SKM-1 (cell line): ENCODE data around the gene GNE.
A peak's percentile ranks its signal among the peaks of the same experiment; 100 is the strongest.
"Not testable (repeated sequence)": the region's sequence is repeated elsewhere in the genome, so short reads cannot be mapped to it uniquely, and the experiment has no call there.

Experiments used
- DNase-seq: peaks from one replicate; lab custom pipeline; 2025; ENCODE audit not compliant: unreplicated experiment; lab: John Stamatoyannopoulos, UW

GNE gene

GRCh38 chr9:36268007-36268427 lies 9.8 kb upstream of the GNE start:
- DNase-seq, result no peak

DNA sequence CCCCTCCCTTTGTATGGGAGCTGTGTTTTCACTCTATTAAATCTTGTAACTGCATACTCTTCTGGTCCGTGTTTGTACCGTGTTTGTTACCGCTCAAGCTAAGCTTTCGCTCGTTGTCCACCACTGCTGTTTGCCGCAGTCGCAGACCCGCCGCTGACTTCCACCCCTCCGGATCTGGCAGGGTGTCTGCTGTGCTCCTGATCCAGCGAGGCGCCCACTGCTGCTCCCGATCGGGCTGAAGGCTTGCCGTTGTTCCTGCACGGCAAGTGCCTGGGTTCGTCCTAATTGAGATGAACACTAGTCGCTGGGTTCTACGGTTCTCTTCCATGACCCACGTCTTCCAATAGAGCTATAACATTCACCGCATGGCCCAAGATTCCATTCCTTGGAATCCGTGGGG lies 6.6 kb upstream of the GNE start:
- no peak for DNase-seq

DNA sequence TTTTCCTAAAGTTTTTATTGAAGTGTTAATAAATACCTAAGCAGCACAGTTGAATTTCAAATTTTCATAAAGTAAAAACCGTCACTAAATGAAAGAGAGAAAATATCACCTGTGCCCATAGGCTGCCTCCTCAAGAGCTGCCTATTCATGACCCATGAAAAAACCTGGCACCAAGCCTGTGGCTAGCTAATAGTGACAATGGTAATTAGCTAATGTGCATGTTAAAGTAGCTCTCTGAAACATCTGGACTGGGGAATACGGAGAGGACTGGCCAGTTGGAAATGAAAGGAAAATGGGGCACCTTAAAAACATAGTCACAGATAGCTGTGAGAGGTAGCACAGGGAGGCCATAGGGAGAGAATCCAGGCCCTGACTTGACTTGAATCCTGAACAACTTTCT lies 5.4 kb upstream of the GNE start:
- no peak for DNase-seq

DNA sequence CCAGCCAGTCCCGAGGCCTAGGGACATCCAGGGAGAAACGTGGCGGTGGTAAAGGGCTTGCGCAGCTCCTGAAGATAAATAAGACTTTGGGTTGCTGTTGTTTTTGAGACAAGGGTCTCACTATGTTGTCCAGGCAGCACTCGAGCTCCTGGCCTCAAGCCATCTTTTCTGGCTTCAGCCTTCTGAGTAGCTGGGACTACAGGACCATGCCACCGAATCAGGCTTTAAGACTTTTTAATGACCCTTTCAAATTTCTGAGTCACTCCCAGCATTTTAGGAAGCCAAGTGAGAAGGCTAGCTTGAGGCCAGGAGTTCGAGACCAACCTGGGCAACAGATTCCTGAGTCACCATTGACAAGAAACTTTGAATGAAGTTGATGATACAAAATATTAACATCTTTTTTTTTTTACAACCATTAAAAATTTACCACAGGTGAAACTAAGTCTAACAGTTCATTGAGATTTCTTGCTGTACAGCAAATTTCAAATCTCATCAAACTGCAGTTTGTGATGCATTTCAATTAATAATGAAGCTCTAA lies 817 bp upstream of the GNE start:
- no peak for DNase-seq

- DNase-seq, result no peak
These were observed 6.8 kb downstream of the GNE start for GRCh38 chr9:36251428-36251827.

DNA sequence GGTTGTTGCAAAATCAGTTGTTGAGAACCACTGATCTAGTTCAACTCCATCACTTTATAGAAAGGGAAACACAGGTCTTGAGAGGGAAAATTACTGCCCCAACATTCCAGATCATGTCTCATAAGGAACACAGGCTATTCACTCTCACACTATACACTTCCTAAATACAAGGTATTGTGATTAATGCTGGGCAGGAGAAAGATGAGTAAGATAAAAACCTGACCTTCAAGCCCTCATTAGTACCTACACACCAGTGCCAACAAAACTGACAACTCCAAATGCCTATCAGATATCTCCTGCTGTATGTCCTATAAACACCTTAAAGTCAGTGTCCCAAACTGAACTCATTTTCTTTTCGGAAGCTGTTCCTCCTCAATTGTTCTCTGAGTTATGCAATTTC lies 8.2 kb downstream of the GNE start:
- no peak for DNase-seq

- no peak for DNase-seq
These were observed 9.1 kb downstream of the GNE start for GRCh38 chr9:36249189-36249588.

DNA sequence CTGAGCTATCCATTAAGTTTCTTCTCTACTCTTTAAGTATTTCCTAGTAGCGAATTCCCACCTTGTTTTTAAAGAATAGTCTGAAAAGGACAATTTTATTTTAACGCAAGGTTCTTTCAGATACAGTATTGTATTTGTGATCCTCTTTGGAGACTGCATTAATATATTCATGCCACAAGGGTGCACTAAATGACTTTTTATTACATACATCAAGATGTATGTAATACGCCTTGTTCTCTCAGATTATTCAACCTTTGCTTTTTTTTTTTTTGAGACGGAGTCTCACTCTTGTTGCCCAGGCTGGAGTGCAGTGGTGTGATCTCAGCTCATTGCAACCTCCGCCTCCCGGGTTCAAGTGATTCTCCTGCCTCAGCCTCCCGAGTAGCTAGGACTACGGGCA lies 10.2 kb downstream of the GNE start:
- DNase-seq, result peak; percentile 1

DNA sequence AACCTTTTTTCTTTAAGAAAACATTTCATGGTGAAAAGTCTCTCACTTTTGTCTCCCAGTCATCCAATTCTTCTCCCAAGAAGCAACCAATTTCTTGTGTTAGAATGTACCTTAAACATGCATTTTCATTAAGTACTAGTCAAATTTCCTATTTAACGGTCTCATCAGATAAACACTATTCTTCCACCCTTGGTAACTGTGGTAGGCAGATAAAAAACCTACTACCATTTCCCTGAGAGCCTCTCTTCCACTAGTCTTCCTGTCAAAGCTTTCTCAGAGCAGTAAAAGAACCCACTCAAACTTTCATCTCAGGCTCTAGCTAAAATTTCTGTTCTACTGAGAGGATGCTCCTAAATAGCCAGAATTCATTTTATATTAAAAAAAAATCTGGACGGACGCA lies 10.9 kb downstream of the GNE start:
- DNase-seq, result no peak

DNA sequence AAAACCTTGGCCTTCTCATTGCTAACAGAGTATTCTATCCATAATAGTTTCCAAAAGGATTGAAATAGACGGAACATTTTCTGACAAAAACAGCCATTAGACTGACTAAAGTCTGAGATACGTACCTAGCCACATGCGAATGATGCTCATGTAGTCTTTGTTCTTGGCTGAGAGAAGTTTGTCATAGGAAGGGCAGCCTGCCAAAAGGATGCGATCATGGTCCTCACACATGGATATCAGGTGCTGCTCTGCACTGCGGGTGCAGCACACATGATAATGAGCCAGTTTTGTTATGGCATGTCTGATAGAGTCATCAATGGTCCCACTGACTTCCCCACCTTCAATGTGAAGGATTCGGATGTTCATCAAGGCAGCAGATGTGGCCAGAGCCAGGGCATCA lies 12.3 kb downstream of the GNE start:
- DNase-seq, result no peak

- not testable (repeated sequence) for DNase-seq
These were observed 18.6 kb downstream of the GNE start for GRCh38 chr9:36239675-36240074.

DNA sequence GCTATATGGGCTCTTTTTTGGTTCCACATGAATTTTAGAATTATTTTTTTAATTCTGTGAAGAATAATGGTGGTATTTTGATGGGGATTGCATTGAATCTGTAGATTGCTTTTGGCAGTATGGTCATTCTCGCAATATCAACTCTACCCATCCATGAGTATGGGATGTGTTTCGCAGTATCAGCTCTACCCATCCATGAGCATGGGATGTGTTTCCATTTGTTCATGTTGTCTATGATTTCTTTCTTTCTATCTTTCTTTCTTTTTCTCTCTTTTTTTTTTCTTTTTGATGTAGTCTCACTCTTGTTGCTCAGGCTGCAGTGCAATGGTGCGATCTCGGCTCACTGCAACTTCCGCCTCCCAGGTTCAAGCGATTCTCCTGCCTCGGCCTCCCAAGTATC lies 19.0 kb downstream of the GNE start:
- not testable (repeated sequence) for DNase-seq

- no peak for DNase-seq
These were observed 21.0 kb downstream of the GNE start for GRCh38 chr9:36237230-36237629.

GRCh38 chr9:36222449-36222848 lies 35.8 kb downstream of the GNE start:
- DNase-seq, result no peak

DNA sequence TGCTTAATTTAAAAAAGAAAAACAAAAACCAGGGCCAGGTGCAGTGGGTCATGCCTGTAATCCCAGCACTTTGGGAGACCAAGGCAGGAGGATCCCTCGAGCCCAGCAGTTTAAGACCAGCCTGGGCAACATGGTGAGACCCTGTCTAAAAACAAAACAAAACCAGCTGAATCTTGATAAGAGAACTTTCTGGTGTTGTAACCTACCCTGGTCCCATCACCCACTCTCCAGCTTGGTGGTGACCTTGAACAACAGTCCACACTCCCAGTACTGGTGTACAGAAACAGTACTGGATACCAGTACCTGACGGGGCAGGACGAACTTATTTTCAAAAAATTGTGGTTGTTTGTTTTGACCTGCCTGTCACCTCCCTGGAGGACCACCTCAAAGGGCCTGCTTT lies 36.6 kb downstream of the GNE start:
- no peak for DNase-seq

DNA sequence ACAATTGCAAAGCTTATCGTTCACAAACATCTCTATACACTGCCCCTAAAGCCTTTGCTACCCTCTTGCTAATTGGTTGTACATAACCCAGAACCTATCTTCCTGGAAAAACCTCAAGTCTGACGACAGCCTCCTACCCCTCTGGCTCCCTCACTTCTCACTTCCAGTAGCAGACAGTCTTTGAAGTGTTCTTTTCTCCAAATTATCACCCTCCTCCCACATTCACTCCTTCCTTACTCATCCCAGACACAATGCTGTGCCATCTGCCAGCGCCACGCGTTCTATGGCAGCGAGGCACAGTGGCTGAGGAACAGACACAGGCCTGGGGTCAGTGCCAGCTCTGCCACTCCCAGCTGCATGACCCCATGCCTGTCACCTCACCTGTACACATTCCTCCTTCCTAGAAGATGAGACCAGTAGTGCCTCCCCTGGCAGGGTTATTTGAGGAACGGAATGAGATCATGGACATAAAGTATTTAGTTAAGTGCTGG lies 39.8 kb downstream of the GNE start:
- DNase-seq, result no peak

DNA sequence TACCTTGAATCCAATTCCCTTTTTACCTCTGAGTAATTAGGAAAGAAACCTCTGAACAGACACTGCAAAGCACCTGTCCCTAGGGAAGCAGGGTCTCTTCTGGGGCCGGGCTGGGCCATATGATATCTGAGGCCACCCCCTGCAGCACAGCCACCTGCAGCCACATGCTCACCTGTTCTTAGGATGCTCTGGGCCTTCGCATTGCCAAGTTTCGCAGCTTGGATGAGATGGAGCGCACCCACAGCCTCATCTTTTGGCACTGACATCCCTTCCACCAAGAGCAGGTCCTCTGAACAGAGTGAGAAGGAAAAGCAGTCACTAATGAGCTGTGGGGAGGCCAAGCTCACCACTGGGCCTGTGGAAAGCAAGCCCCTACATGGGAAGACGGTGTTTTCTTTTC lies 40.2 kb downstream of the GNE start:
- no peak for DNase-seq

- DNase-seq, result no peak
These were observed 40.8 kb downstream of the GNE start for GRCh38 chr9:36217256-36217968.

GRCh38 chr9:36214571-36214970 lies 43.7 kb downstream of the GNE start:
- no peak for DNase-seq

GRCh38 chr9:36213989-36214388 lies 44.3 kb downstream of the GNE start:
- no peak for DNase-seq

DNA sequence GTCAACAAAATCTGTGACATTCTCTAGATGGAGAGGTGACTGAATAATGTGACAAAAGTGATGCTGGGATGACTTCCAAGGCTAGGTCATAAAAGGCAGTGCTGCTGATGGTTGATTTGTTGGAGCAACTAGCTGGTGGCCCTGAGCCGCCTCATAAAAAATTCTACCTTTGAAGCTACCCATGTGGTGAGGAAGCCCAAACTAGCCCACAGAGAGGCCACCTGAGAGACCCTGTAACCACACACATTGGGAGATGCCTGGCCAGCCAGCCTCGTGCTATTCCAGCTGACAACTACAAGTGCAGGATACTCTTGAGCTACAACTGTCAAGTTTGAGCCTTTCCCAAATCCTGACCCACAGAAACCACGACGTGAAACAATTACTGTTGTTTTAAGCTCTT lies 44.9 kb downstream of the GNE start:
- no peak for DNase-seq

GRCh38 chr9:36211510-36211909 lies 46.7 kb downstream of the GNE start:
- DNase-seq, result no peak

DNA sequence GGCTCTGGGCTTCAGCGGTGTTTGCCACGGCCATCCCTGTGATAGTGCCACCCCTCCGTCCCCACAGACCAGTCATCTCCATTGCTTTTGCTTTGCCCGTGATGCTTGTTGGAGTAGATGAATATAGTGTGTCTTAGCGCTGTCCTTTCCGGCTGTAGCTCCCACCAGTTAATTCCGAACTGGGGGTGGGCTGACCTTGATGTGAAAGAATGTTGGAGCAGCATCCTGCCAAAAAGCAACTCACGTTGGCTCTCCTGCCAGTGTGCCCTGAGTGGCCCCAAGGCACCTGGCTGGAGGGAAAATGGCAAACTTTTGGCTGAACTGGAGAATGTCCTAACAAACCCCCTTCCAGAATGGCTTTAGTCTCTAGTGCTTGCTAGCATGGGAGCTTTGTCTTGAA lies 47.5 kb downstream of the GNE start:
- no peak for DNase-seq
